Activated CD4-positive, alpha-beta T cell treated with anti-CD3 and anti-CD28 coated beads, Interleukin-10, Interleukin-2, amounts not matched to agents 100 ng/mL and 50 ng/mL, durations not matched to agents 16 hours and 8 hours (primary cell): ENCODE results near the gene SIGLEC9.
A peak's percentile ranks its signal among the peaks of the same experiment; 100 is the strongest.

Source experiments
- DNase-seq: peaks from one replicate; pipeline ENCODE4 v3.0.0-alpha.2; 2020

Gene SIGLEC9

GRCh38 chr19:51124729-51125128 is at the start of gene SIGLEC9:
SIGLEC9 (plus strand) TSS chr19:51124906; CDS start chr19:51124975, 69 bp downstream.
- DNase-seq, result no peak

GRCh38 chr19:51075998-51076397 is 48.7 kb upstream of the SIGLEC9 start:
- no peak for DNase-seq

DNA sequence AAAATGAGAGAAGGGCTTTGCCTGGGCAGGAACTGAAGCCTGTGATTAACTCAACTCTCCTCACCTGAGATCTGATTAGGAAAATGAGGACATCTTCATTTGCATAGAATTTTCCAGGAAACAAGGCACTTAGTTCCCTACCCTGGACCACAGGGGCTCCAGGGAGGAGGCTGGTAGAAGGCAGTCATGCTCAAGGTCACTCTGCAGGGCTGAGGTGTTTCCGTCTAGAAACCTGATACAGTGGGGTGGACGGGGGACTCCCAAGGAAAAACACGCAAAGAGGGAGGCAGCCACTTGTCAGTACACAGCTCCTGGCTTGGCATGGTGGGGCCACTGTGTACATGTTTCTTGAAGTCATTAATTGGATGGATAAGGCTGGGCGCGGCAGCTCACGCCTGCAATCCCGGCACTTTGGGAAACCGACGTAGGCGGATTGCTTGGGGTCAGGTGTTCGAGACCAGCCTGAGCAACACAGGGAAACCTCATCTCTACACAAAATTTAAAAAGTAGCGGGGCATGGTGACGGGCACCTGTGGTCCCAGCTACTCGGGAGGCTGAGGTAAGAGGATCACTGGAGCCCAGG is 48.0 kb upstream of the SIGLEC9 start:
- DNase-seq, result no peak

GRCh38 chr19:51078104-51078503 is 46.6 kb upstream of the SIGLEC9 start:
- no peak for DNase-seq

- no peak for DNase-seq
Measured at GRCh38 chr19:51078731-51079130, 46.0 kb upstream of the SIGLEC9 start.

DNA sequence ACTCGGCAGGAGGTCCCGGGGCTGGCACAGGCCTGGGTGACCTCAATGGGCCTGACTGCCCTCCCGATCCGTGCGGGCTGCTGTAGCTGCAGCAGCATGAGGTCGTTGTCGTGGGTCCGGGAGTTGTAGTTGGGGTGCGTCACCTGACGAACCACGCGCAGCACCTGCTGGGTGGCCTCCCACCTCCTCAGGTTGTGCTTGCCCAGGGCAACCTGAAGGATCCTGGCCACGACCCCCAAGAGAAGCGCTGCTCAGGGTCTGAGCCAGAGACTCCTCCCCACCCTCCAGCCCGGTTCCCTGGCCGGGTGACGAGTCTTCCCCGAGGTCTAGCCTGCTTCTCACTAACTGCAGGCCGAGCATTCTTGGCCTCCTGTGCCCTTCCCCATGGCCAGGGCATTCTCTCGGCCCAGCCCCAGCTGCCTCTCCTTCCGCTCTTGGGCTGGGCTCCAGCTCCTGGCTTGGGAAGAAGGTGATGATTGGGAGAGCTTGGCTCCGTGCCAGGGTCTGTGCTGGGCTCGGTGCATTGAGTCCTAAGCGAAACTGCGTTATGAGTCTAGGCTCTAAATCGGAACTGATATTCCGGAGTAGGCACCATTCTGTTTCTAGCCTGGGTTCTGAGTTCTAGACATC is 45.1 kb upstream of the SIGLEC9 start:
- DNase-seq, result no peak

DNA sequence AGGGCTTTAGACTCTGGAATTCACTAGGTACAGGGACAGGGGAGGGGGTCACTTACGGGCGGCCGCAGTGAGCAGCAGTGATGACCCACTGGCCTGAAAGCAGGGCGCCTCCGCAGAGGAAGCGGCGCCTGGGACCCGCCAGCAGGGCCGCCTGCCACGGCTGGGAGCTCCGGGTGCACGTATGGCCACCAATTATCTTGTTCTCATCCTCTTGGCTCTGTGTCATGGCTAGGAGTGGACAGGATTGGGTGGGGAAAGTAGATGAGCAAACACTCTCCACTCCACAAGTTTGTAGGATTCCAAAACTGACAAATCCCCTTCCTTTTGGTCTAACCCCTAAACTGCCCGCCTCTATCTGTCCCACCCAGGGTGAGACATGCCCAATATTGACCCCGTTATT is 43.2 kb upstream of the SIGLEC9 start:
- no peak for DNase-seq

DNA sequence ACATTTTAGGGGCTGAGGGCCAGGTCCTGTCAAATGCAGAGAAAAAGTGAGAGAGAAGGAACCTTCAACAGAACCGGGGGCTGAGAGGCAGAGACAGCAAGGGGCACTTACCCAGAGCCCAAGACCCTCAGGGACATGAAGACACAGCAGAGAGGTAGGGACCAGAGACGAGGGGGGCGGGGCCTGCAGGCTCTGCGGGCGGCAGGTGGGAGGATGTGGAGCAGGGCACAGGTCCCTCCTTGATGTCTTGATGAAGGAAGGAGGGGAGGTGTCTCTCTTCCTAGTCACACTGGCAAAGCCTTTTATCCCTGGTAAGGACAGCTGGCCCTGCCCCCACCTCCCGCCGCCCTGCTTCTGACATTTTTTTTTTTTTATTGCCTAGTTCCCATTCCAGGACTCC is 42.1 kb upstream of the SIGLEC9 start, which contains the start of gene KLK14:
Gene KLK14 (minus strand): TSS at position 277 of the 400 bp plus-strand sequence. CDS start 273 bp downstream, at position 4.
- DNase-seq, result no peak

GRCh38 chr19:51083181-51083580 is 41.5 kb upstream of the SIGLEC9 start:
- DNase-seq, result no peak

DNA sequence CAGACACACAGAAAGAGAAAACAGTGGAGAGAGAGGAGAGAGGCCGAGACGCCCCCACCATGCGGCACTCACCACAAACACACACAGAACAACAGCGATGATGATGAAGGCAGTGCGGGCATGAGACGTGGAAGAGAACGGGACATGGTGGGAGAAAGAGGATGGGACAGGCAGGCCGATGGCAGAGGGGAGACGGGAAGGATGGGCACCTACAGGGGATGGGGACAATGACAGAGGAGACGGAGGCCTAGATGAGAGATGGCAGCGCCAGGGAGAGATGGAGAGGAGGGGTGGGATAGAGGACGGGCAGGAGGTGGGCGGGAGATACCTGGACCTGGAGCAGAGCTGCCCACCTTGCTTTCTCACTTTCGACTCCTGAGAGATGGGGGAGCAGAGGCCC is 40.9 kb upstream of the SIGLEC9 start:
- DNase-seq, result no peak

- no peak for DNase-seq
Measured at GRCh38 chr19:51084505-51084904, 40.2 kb upstream of the SIGLEC9 start.

DNA sequence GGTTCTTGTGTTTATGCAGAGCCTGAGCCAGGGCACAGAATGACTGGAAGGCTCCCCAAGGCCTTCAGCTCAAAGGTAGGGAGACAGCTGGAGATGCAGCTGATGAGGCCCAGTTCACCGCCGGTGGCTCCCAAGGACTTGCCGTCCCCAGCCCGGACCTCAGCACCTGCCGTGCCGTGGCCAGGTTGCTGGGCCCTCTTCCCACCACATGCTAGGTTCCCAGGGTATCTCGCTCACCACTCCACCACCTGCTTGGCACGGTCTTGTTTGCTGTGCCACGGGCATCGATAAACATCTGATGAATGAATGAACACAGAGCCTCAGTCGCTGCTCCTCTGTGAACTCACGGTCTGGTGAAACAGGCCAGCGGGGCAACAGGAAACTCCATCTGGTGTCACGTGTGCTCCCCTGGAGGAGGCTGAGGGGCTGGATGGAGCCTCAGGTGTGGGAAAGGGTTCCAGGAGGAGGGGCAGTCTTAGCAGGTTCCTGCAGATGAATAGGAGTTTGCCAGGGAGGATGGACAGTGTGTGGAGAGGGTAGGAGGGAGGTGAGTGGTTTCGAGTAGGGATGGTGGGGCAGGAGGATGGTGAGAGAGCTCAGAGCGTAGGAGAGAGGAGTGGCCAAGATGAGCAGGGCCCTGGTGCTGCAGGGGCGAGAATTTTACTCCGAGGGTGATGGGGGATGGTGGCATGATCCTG is 38.4 kb upstream of the SIGLEC9 start:
- no peak for DNase-seq

DNA sequence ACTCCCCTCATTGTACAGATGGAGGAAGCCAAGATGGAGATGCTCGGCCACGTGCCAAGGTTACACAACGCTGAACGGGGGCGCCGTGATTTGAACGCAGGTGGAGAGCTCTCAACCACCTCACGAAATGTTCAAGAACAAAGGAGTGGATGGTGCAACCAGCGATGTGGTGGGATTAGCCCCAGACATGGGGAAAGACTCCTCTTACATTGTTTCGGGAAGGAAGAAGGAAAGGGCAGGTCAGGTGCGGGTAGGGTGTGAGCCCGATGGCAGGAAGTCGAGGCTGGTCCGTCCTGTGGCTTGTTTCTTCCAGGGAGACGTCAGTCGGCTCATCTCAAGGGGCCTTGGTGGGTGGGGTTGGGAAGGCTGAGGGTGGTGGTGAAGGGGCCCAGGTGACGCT is 34.9 kb upstream of the SIGLEC9 start:
- DNase-seq, result no peak

DNA sequence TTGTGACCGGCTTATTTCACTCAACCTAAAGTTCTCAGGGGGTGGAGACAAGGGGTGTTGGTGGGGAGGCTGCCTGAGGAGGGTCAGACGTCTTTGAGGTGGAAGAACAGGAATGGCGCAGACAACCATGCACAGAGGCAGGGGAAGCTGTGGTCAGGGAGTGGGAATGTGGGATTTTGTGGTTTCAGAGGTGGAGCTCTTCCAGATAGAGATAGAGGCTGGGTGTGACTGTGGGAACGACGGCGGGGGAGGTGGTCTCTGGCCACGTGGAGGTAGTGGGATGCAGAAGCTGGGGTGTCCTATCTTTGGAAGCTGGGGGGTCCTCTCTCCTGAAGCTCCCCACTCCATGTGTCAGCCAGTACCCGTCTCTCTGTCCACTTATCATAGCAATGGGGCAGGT is 34.2 kb upstream of the SIGLEC9 start:
- no peak for DNase-seq

DNA sequence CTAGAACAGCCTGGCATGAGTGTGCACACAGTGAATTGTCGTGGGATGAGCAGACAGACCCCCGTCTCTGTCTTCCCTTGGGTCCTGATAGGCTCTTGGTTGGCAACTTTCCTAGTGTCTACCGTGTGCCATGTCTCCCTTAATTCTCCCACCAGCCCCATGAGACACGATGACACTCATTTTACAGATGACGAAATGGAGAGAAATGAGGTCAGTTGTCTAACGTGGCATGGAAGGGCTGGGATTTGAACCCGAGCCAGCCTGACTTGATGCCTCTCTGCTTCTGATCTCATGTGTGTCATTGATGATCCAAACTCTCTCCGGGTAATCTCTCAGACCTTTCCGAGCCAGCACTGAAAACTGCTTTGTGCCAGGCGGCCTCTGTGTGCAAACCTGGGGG is 33.6 kb upstream of the SIGLEC9 start:
- no peak for DNase-seq

DNA sequence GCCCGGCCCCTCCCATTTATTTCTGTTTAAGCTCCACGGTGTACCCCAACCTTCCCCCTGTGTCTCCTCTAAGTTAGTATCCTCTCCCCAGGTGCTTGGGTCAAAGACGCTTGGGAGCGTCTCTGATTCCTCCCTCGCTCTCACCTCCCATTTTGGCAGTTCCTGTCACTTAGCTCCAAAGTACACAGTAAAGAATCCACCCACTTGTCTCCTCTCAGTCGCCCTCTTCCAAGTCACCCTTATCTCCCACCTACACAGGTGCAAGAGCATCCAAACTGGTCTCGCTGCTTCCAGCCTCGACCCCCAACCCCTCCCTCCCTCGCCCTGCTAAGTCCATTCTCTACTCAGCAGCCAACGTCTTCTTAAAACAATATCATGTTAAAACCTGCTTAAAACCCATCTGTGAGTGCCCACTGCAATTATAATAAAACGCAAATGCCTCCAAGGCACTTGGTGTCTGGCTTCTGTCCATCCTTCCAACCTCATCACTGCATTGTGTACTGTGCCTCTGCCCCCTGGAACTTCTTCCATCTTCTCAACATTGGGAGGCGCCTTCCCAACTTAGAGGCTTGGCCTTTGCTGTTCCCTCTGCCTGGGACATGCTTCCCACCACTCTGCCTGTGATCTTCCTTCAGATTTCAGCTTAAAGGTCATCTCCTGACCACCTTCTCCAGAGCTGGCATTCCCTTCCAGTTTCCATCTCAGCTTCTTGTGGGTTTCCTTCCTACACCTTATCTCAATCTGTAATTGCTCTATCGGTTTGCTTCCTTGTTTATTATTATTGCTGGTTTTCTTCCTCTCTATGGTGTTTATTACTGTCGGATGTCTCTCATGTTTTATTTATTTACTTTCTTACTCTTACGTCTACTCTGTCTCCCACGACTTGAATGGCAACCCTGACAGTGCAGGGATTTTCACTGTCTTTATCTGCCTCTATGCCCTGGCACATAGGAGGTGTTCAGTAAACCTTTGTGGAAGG is 32.5 kb upstream of the SIGLEC9 start:
- DNase-seq, result no peak

DNA sequence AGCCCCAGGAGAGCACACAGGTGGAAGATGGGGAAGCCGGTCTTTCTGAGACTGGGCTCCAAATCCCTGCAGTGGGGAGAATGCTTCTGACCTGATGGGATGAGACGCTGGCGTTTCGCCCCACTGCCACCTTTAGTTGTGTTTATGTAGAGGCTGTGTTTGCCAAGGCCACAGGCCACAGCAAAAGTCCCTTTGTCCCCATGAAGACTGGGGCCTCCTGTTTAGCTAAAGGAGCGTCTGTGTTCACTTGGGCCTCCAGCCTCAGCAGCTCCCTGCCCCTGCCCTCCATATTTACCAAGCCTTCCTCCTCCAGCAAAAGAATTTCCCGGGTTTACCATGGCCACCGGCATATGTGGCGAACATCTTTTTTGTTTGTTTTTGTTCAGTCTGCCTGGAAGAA is 31.6 kb upstream of the SIGLEC9 start:
- no peak for DNase-seq

DNA sequence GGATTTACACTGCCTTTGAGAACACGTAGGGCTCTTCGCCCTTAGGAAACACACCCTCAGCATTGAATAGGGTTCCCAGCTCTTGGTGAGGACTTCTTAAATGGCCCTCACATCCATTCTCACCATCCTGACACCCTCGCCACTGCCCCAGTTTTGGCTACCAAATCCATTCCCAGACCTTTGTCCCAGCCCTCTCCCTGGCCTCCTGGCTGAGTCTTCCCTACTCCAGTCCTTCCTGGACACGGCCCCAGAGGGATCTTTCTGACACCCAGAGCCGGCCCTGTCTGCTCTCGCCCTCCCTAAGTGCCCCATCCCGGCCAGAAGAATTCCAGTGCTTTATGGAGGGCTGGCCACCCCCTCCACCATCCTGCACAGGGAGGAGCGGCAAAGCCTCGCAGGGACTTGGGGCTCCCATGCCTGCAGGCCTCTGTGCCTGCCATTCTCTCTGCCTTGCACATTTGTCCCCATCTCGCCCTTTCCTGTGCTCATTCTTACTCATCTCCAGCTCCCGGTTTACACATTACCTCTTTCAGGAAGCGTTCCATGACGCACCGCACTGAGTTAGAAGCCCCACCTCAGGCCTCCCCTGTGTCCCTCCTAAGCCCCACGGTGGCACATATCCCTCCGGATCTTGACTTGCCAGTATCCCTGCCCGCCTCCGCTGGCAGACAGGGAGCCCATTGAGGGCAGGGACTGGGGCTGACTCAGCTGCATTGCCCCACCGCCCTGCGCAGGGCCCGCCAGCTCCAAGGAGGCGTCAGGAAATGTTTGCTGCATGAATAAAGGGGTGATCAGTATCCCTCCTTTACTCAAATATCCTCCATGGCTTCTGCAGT is 31.0 kb upstream of the SIGLEC9 start:
- DNase-seq, result no peak

GRCh38 chr19:51094696-51095279 is 29.9 kb upstream of the SIGLEC9 start:
- DNase-seq, result peak; percentile 29

GRCh38 chr19:51096473-51097165 is 28.1 kb upstream of the SIGLEC9 start:
- peak; percentile 26 for DNase-seq

DNA sequence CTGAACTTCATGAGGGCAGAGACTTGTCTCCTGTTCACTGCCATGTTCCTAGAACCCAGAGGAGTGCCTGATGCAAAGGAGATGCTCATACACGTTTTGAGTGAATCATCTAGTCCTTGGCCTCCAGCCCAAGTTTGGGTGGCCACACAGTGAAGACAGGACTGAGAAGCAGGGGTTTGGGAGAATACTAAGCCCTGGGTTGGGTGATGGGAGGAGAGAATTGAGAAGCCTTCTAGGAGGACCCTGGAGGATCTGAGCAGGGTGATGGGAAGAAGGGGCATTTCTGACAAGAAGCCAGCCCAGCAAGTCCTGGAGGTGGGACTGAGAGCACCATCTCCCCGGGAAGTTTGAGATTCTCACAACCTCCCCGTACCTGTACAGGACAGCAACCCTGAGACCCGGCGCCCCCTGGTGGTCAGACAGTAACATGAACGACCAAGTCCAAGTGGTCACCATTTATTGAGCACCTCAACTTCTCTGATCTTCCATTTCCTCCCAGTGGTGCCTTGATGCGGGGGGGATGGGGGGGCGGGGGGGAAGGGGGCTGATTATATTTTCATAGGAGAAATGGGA is 27.5 kb upstream of the SIGLEC9 start:
- DNase-seq, result peak; percentile 73
